Measurements from ENCODE around the gene CRADD.

Gene CRADD

GRCh38 chr12:93671044-93671443, 6.1 kb upstream of the CRADD start:
- no peak for DNase-seq (ENCODE audit: low read depth)

- no peak for DNase-seq (ENCODE audit: low read depth)
Measured at GRCh38 chr12:93673084-93673483, 4.1 kb upstream of the CRADD start.

- DNase-seq (ENCODE audit: low read depth) = no peak
Measured at GRCh38 chr12:93674386-93674785, 2.8 kb upstream of the CRADD start.

- no peak for DNase-seq (ENCODE audit: low read depth)
Measured at GRCh38 chr12:93676408-93677194, 574 bp upstream of the CRADD start.

GRCh38 chr12:93678779-93679178, 1.6 kb downstream of the CRADD start:
- no peak for DNase-seq (ENCODE audit: low read depth)

- no peak for DNase-seq (ENCODE audit: low read depth)
Measured at GRCh38 chr12:93679308-93679925, 2.2 kb downstream of the CRADD start.

- no peak for DNase-seq (ENCODE audit: low read depth)
Measured at GRCh38 chr12:93680006-93680405, 2.8 kb downstream of the CRADD start.

- DNase-seq (ENCODE audit: low read depth) = no peak
Measured at GRCh38 chr12:93682846-93683261, 5.7 kb downstream of the CRADD start.

- DNase-seq (ENCODE audit: low read depth) = no peak
Measured at GRCh38 chr12:93683410-93683809, 6.2 kb downstream of the CRADD start.

- no peak for DNase-seq (ENCODE audit: low read depth)
Measured at GRCh38 chr12:93684716-93685115, 7.5 kb downstream of the CRADD start.

GRCh38 chr12:93686572-93687356, 9.6 kb downstream of the CRADD start:
- no peak for DNase-seq (ENCODE audit: low read depth)

- no peak for DNase-seq (ENCODE audit: low read depth)
Measured at GRCh38 chr12:93689076-93689834, 12.1 kb downstream of the CRADD start.

- no peak for DNase-seq (ENCODE audit: low read depth)
Measured at GRCh38 chr12:93696462-93696861, 19.3 kb downstream of the CRADD start.

- no peak for DNase-seq (ENCODE audit: low read depth)
Measured at GRCh38 chr12:93698307-93699092, 21.3 kb downstream of the CRADD start.

- DNase-seq (ENCODE audit: low read depth) = no peak
Measured at GRCh38 chr12:93699271-93700145, 22.3 kb downstream of the CRADD start.

GRCh38 chr12:93702707-93703315, 25.6 kb downstream of the CRADD start:
- DNase-seq (ENCODE audit: low read depth) = no peak

GRCh38 chr12:93704122-93704521, 26.9 kb downstream of the CRADD start:
- no peak for DNase-seq (ENCODE audit: low read depth)

- no peak for DNase-seq (ENCODE audit: low read depth)
Measured at GRCh38 chr12:93704625-93705024, 27.4 kb downstream of the CRADD start.

- no peak for DNase-seq (ENCODE audit: low read depth)
Measured at GRCh38 chr12:93705237-93705636, 28.1 kb downstream of the CRADD start.

- no peak for DNase-seq (ENCODE audit: low read depth)
Measured at GRCh38 chr12:93706387-93706786, 29.2 kb downstream of the CRADD start.

Measured in stimulated activated CD8-positive, alpha-beta memory T cell treated with anti-CD3 and anti-CD28 coated beads, Interleukin-7, amount 100 ng/mL, for 24 hours (primary cell).